Neutrophil (primary cell): ENCODE data around the gene TOP1.

Experiments used
- H3K27ac ChIP-seq: fragments of 200-600 bp; sonication (generic); 2 replicates; pipeline ENCODE4 v1.5.1; 2016; ENCODE audit warnings: mild to moderate bottlenecking, moderate library complexity
- H3K27me3 ChIP-seq: fragments of 200-600 bp; sonication (generic); 2 replicates; pipeline ENCODE4 v1.6.0; 2016; ENCODE audit warnings: mild to moderate bottlenecking
- H3K36me3 ChIP-seq: fragments of 200-600 bp; sonication (generic); 2 replicates; pipeline ENCODE4 v1.5.1; 2017
- H3K4me1 ChIP-seq, 2 experiments: fragments of 200-600 bp in 1 of 2; sonication (generic) in 1 of 2; 1 replicate in 1 of 2; 2 replicates in 1 of 2; pipeline versions ENCODE4 v1.5.1 to v1.6.1; 2013 to 2016; ENCODE audit warnings: low read depth in 1 of 2, low read length in 1 of 2, mild to moderate bottlenecking in 1 of 2, moderate library complexity in 1 of 2; ENCODE audit not compliant: control insufficient read depth in 1 of 2, insufficient read depth in 1 of 2
- H3K4me3 ChIP-seq, 2 experiments: fragments of 200-600 bp in 1 of 2; sonication (generic) in 1 of 2; 1 replicate in 1 of 2; 2 replicates in 1 of 2; pipeline ENCODE4 v1.5.1; 2013 to 2016; ENCODE audit warnings: low read depth in 1 of 2, low read length in 1 of 2, mild to moderate bottlenecking in 1 of 2, moderate library complexity in 1 of 2
- H3K9me3 ChIP-seq: fragments of 200-600 bp; sonication (generic); 2 replicates; pipeline ENCODE4 v1.5.1; 2016
- CTCF ChIP-seq: fragments of 200-600 bp; sonication (generic); IDR thresholded peaks from 2 replicates; pipeline ENCODE4 v1.5.1; 2016; ENCODE audit warnings: antibody characterized with exemption

The TOP1 gene

DNA sequence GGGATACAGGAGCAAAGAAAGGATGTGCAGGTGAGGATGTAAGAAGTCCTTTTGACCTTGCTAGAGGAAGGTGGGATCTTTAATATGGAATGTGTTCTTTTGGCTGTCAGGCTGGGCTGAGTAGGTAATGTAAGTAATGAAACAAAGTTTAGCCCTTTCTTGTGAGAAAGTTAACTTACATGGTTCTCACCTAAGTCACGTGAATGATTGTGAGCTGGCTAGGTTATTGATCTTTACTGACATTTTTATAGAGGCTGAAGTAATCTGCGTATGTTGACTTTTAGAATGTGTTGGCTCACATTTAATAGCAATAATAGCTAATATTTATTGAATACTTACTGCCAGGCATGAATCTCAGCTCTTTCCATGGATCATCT lies 2.6 kb downstream of the TOP1 start:
- peak overlapping the region in 1 of 2 experiments; percentile 94 for H3K4me3 ChIP-seq
- H3K27ac ChIP-seq, result peak overlapping the region; percentile 21

GRCh38 chr20:41032271-41032670 lies 3.6 kb downstream of the TOP1 start:
- no peak overlapping the region for H3K4me3 ChIP-seq
- no peak overlapping the region for H3K27ac ChIP-seq
- H3K4me1 ChIP-seq, result peaks cover 37 to 44% of the 10 kb centered on the region in 2 experiments
- no peak for TF ChIP-seq CTCF
- no peaks in the 10 kb centered on the region for H3K36me3 ChIP-seq
- no peaks in the 10 kb centered on the region for H3K9me3 ChIP-seq
- H3K27me3 ChIP-seq, result no peaks in the 10 kb centered on the region

More for the DNA sequence above, 2.6 kb downstream of the TOP1 start:
- no peaks in the 10 kb centered on the region for H3K9me3 ChIP-seq
- H3K4me1 ChIP-seq, result peaks cover 37 to 44% of the 10 kb centered on the region in 2 experiments
- no peaks in the 10 kb centered on the region for H3K36me3 ChIP-seq
- TF ChIP-seq CTCF, result no peak
- no peaks in the 10 kb centered on the region for H3K27me3 ChIP-seq

DNA sequence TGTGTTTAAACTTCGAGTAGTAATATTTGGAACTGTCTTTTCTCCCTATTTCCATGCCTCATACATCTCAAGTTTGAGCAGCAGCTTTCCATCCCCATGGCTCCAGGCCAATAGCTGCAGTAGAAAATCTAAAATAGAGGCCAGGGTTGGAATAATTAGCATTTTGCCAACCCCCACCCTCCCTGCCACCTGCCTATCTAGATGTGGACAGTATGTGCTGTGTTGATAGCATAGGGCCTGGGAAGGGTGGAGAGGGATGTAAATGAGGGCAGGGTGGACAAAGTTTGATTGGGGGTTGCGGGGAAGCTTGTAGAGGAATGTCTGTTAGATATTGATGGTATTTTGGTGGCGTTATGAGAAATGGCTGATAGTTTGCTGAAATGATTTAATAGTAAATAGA lies 5.6 kb downstream of the TOP1 start:
- Histone ChIP-seq H3K4me1 (peaks cover 29 to 42% of the 10 kb centered on the region in 2 experiments), H3K27ac (no peak overlapping the region), H3K4me3 (no peak overlapping the region)

GRCh38 chr20:41035207-41035606 lies 6.6 kb downstream of the TOP1 start:
- no peak for TF ChIP-seq CTCF
- no peaks in the 10 kb centered on the region for H3K27me3 ChIP-seq
- H3K4me3 ChIP-seq, result no peak overlapping the region
- H3K27ac ChIP-seq, result no peak overlapping the region
- H3K36me3 ChIP-seq, result no peaks in the 10 kb centered on the region
- H3K9me3 ChIP-seq, result no peaks in the 10 kb centered on the region
- H3K4me1 ChIP-seq, result peaks cover 21 to 36% of the 10 kb centered on the region in 2 experiments

More for the DNA sequence above, 5.6 kb downstream of the TOP1 start:
- TF ChIP-seq CTCF, result no peak
- H3K36me3 ChIP-seq, result no peaks in the 10 kb centered on the region
- no peaks in the 10 kb centered on the region for H3K27me3 ChIP-seq
- H3K9me3 ChIP-seq, result no peaks in the 10 kb centered on the region

DNA sequence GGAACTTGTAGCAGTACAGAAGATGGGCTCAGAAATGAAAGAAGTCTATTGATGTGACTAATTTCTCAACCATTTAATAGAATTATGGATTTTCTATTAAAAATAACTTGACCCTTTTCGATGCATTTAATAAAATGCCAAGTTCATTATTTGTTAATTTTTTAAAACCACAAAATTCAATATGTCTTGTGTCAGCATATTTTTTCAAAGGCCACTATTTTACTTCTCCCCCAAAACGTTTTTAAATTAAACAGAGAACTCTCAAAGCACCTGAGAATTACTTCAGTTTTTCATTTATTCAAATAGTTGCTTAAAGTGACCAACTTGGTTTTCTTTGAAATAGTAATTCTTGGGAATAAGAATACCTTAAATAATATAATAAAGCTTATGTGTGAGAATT lies 8.6 kb downstream of the TOP1 start:
- Histone ChIP-seq H3K4me3 (no peak overlapping the region), H3K4me1 (peaks cover 5 to 16% of the 10 kb centered on the region in 2 experiments), H3K36me3 (peaks cover 4% of the 10 kb centered on the region), H3K27ac (no peak overlapping the region), H3K27me3 (no peaks in the 10 kb centered on the region), H3K9me3 (no peaks in the 10 kb centered on the region)
- no peak for TF ChIP-seq CTCF
